Keratinocyte (primary cell): ENCODE results near the gene RYR2. TPM values are rescaled to one million over a fixed set of nuclear protein-coding genes. Genes with fewer than 3 reads are reported as not detected.

Experiments
- DNase-seq: peaks from one replicate; pipeline ENCODE4 v3.0.0-alpha.2; 2011; ENCODE audit warnings: low read depth, missing footprints, low spot score
- FAIRE-seq: peaks from 2 replicates; lab custom pipeline; 2011; peaks lifted over from hg19 to GRCh38; lab: Jason Lieb, UNC
- H2AFZ ChIP-seq: 2 replicates; pipeline ENCODE4 v1.6.0; 2012; ENCODE audit warnings: low read length, control low read depth, inconsistent platforms; ENCODE audit not compliant: control insufficient read depth
- H3K27ac ChIP-seq: 2 replicates; pipeline ENCODE4 v1.5.1; 2011; ENCODE audit warnings: low read length; ENCODE audit not compliant: control insufficient read depth, insufficient read depth
- H3K27me3 ChIP-seq: 3 replicates; pipeline ENCODE4 v1.6.0; 2011; ENCODE audit warnings: low read length; ENCODE audit not compliant: control insufficient read depth, insufficient read depth; ENCODE audit errors: extremely low read depth
- H3K36me3 ChIP-seq, 2 experiments: 2 replicates in 1 of 2; 3 replicates in 1 of 2; pipeline ENCODE4 v1.5.1; 2011; ENCODE audit warnings: low read length in 2 of 2, mild to moderate bottlenecking in 1 of 2; ENCODE audit not compliant: control insufficient read depth in 2 of 2, insufficient read depth in 2 of 2; ENCODE audit errors: extremely low read depth in 1 of 2
- H3K4me1 ChIP-seq: 3 replicates; pipeline ENCODE4 v1.5.1; 2011; ENCODE audit warnings: low read length; ENCODE audit not compliant: control insufficient read depth, insufficient read depth; ENCODE audit errors: extremely low read depth
- H3K4me2 ChIP-seq: 3 replicates; pipeline ENCODE4 v1.6.0; 2011; ENCODE audit warnings: low read depth, low read length; ENCODE audit not compliant: control insufficient read depth, insufficient read depth; ENCODE audit errors: extremely low read depth
- H3K4me3 ChIP-seq, 3 experiments: fragments of 200-600 bp in 1 of 3; sonication (generic) in 1 of 3; 2 replicates in 2 of 3; 3 replicates in 1 of 3; pipeline ENCODE4 v1.5.1; 2011 to 2016; ENCODE audit warnings: low read length in 3 of 3, mild to moderate bottlenecking in 3 of 3, control low read depth in 2 of 3, inconsistent platforms in 1 of 3, low read depth in 1 of 3, mixed read lengths in 1 of 3, mixed run types in 1 of 3, moderate library complexity in 1 of 3; ENCODE audit not compliant: control insufficient read depth in 2 of 3, insufficient read depth in 2 of 3; ENCODE audit errors: extremely low read depth in 1 of 3
- H3K79me2 ChIP-seq: 2 replicates; pipeline ENCODE4 v1.6.0; 2012; ENCODE audit warnings: low read length; ENCODE audit not compliant: control insufficient read depth, insufficient read depth
- H3K9ac ChIP-seq: 3 replicates; pipeline ENCODE4 v1.6.0; 2011; ENCODE audit warnings: low read length; ENCODE audit not compliant: control insufficient read depth, insufficient read depth; ENCODE audit errors: extremely low read depth
- H3K9me1 ChIP-seq: 3 replicates; pipeline ENCODE4 v1.6.0; 2011; ENCODE audit warnings: low read length; ENCODE audit not compliant: control insufficient read depth, insufficient read depth; ENCODE audit errors: extremely low read depth
- H3K9me3 ChIP-seq: 2 replicates; pipeline ENCODE4 v1.5.1; 2012; ENCODE audit warnings: low read depth, low read length; ENCODE audit not compliant: control insufficient read depth
- H4K20me1 ChIP-seq: 3 replicates; pipeline ENCODE4 v1.6.0; 2011; ENCODE audit warnings: low read length; ENCODE audit not compliant: control insufficient read depth, insufficient read depth; ENCODE audit errors: extremely low read depth
- CTCF ChIP-seq, 3 experiments: IDR thresholded peaks in 1 of 3; conservative IDR thresholded peaks in 1 of 3; optimal IDR thresholded peaks in 1 of 3; 2 replicates in 2 of 3; 3 replicates in 1 of 3; pipeline versions ENCODE3 to v1.5.1; 2011; ENCODE audit warnings: low read length in 3 of 3, mild to moderate bottlenecking in 3 of 3, moderate library complexity in 2 of 3, control low read depth in 1 of 3, inconsistent platforms in 1 of 3; ENCODE audit not compliant: insufficient read depth in 2 of 3; ENCODE audit errors: extremely low read depth in 1 of 3
- EZH2 ChIP-seq: IDR thresholded peaks from one replicate; pipeline ENCODE4 v1.6.1; 2012; ENCODE audit warnings: inconsistent platforms, mild to moderate bottlenecking, low read length, moderate library complexity
- dilution Hi-C: fragments of 300-500 bp; cut with MboI; formaldehyde crosslinking; loops from one replicate; pipeline ENCODE4 v1.7.0; 2020; ENCODE audit warnings: low sequenced_read_pairs; ENCODE audit not compliant: extremely low pct_ligation_motif_present
- polyA plus RNA-seq, 5 experiments: library from polyadenylated mRNA; depleted of rRNA in 3 of 5; stranded (reverse) in 3 of 5; stranded (forward) in 1 of 5; unstranded in 1 of 5; fragments of >200 nt; gene quantifications; 1 replicate in 1 of 5; 2 replicates in 3 of 5; 3 replicates in 1 of 5; pipeline versions ENCODE4 v1.2.1 to v1.2.3, GENCODE V29; 2011 to 2012; ENCODE audit warnings: missing spikeins in 2 of 5, low read depth in 1 of 5, low replicate concordance in 1 of 5

Gene RYR2
- polyA plus RNA-seq, 1 donor (not counting 4 experiments of a cell fraction or from before 2014, with no cell fraction given), result 0.05 TPM

GRCh38 chr1:237467320-237467719 is 425.3 kb downstream of the RYR2 start:
- H3K4me1 ChIP-seq, result no peaks in the 10 kb centered on the region
- DNase-seq (no peak), FAIRE-seq (no peak)
- no peaks in the 10 kb centered on the region for H3K36me3 ChIP-seq
- dilution Hi-C loops, result no loop called here
- no peak overlapping the region for H3K9ac ChIP-seq
- H2AFZ ChIP-seq, result no peak overlapping the region
- H3K9me3 ChIP-seq, result peaks cover 2% of the 10 kb centered on the region
- no peaks in the 10 kb centered on the region for H3K9me1 ChIP-seq
- TF ChIP-seq EZH2 (no peak), CTCF (optimal IDR thresholded peaks at IDR 0.05 in 1 of 3, IDR thresholded peaks at IDR 0.05 in 1 of 3, conservative IDR thresholded peaks at IDR 0.05 in 1 of 3; ENCODE audit: extremely low read depth in 1 of 3, insufficient read depth in 2 of 3, low read length in 3 of 3) (no peak)
- no peaks in the 10 kb centered on the region for H3K79me2 ChIP-seq
- H3K27ac ChIP-seq, result no peak overlapping the region
- H3K27me3 ChIP-seq, result no peaks in the 10 kb centered on the region
- H3K4me3 ChIP-seq, result no peak overlapping the region
- H3K4me2 ChIP-seq, result no peak overlapping the region
- no peaks in the 10 kb centered on the region for H4K20me1 ChIP-seq

GRCh38 chr1:237470712-237471338 is 428.8 kb downstream of the RYR2 start:
- no peaks in the 10 kb centered on the region for H3K9me3 ChIP-seq
- DNase-seq, result no peak
- no peaks in the 10 kb centered on the region for H3K27me3 ChIP-seq
- no peaks in the 10 kb centered on the region for H4K20me1 ChIP-seq
- no peak overlapping the region for H3K27ac ChIP-seq
- no peak overlapping the region for H3K9ac ChIP-seq
- no peaks in the 10 kb centered on the region for H3K36me3 ChIP-seq
- H3K79me2 ChIP-seq, result no peaks in the 10 kb centered on the region
- FAIRE-seq, result no peak
- H3K4me2 ChIP-seq, result no peak overlapping the region
- no peaks in the 10 kb centered on the region for H3K4me1 ChIP-seq
- H3K4me3 ChIP-seq, result no peak overlapping the region
- no peak for TF ChIP-seq CTCF (optimal IDR thresholded peaks at IDR 0.05 in 1 of 3, IDR thresholded peaks at IDR 0.05 in 1 of 3, conservative IDR thresholded peaks at IDR 0.05 in 1 of 3; ENCODE audit: extremely low read depth in 1 of 3, insufficient read depth in 2 of 3, low read length in 3 of 3)
- TF ChIP-seq EZH2, result no peak
- H3K9me1 ChIP-seq, result no peaks in the 10 kb centered on the region
- dilution Hi-C loops, result no loop called here
- H2AFZ ChIP-seq, result no peak overlapping the region
